Lower leg skin (tissue), 3 donors: ENCODE data around the gene EBF4.

Source experiments
- POLR2A ChIP-seq, 2 donors: fragments of 450-650 bp; IDR thresholded peaks; one replicate each; pipeline ENCODE4 v1.6.1; 2016 to 2017; ENCODE audit warnings: antibody characterized with exemption in 2 of 2, mild to moderate bottlenecking in 1 of 2, moderate library complexity in 1 of 2
- TF ChIP-seq, protein P1 (sequence below), 3 donors: fragments of 450-650 bp; IDR thresholded peaks; one replicate each; pipeline ENCODE4 v1.5.1; 2016; ENCODE audit warnings: antibody characterized with exemption in 3 of 3, mild to moderate bottlenecking in 3 of 3, moderate library complexity in 2 of 3

DNA sequence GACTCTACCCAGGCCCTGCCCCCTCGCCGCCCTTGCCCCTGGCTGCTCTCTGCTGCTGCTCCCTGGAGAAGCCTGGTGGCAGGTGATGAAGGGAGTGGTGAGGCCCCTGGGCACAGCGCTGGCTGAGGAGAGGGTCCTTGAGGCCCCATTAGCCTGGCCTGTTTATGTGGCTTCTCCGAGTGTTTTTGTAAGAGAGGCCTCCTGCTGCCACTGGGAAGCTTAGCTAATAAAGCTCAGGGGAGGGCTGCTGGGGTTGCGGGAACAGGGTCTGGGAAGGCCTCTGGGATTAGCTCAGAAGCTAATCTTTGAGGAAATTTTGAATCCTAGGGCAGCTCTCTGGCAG, 15.5 kb downstream of the EBF4 start:
- TF ChIP-seq, protein P1, sequence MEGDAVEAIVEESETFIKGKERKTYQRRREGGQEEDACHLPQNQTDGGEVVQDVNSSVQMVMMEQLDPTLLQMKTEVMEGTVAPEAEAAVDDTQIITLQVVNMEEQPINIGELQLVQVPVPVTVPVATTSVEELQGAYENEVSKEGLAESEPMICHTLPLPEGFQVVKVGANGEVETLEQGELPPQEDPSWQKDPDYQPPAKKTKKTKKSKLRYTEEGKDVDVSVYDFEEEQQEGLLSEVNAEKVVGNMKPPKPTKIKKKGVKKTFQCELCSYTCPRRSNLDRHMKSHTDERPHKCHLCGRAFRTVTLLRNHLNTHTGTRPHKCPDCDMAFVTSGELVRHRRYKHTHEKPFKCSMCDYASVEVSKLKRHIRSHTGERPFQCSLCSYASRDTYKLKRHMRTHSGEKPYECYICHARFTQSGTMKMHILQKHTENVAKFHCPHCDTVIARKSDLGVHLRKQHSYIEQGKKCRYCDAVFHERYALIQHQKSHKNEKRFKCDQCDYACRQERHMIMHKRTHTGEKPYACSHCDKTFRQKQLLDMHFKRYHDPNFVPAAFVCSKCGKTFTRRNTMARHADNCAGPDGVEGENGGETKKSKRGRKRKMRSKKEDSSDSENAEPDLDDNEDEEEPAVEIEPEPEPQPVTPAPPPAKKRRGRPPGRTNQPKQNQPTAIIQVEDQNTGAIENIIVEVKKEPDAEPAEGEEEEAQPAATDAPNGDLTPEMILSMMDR (IDR thresholded peaks at IDR 0.05): no peak
- no peak for TF ChIP-seq POLR2A (IDR thresholded peaks at IDR 0.05)
